Amygdala (tissue), 56 donors: ENCODE data around the gene VSIR.

Experiments used
- DNase-seq, 56 donors: peaks; one replicate each; lab custom pipeline; 2025; lab: John Stamatoyannopoulos, UW

Gene VSIR

DNA sequence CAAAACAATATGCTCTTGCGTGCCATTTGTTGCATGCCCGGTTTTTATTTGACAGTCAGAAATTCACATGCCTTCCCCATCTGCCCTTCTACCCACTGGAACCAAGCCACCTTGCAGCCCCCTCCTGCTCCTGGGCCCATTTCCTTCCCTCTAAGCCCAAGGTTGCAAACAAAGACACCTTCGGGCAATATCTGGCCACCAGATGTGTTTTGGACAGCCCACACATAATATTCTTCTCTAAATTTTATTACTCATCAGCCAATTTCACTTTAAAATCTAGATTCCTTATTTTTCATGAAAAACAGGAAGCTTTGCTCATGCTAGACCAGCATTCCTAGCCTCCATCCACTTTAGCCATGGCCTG is 35.5 kb downstream of the VSIR start:
- no peak for DNase-seq

DNA sequence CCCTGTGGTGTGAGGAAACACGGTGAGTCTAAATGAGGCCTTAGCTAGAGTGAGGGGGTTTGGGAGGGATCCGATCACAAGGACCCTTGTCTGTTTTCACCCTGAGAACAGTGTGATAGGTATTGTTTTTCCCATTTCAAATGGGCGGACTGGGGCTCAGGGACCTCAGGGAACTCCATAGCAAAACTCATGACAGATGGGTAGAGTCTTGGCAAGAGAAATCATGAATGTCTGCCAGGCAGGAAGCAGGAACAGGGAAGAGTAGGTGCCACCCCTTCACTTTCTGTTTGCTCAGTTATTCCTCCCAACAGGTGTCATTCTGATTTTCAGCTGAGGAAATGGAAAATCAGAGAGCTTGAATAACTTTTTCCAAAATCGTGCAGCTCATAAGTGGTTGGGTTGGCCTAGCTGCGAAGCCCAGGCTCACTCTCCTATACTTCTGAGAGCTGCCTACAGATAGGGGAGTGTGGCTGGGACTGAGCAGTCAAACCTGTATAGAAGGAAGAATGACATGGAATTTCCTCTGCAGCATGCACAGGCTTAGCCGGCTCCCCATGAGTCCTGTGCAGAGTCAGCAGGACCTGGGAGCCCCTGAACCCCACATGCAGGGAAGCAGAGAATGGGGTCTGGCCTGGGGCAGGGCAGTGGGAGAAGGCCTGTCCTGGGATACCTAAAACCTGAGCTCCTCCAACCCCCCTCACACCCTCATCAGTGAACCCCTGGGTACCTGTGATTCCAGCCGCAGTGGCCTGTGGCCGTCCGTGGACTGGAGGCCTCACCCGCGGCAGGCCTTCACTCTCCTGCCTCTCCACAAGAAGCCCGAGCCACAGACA is 36.1 kb downstream of the VSIR start:
- DNase-seq = no peak

DNA sequence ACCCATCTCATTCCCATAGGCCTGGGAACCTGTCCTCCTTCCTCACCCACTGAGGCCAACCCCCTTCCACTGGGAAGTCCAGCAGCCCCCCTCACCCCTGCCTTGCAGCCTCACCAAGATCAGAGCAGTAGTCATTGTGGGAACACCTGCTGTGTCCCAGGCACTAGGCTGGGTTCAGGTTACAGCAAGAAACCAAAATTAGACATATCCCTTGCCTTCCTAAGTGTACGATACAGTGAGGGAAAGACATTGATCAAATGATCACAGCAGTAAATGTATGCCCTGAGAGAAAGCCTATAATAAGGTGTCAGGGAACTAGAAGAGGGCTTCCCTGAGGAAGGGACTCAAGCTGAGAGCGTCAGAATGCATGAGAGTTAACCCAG is 36.8 kb downstream of the VSIR start:
- DNase-seq = no peak

GRCh38 chr10:71735709-71736569 is 37.4 kb downstream of the VSIR start:
- DNase-seq = no peak

DNA sequence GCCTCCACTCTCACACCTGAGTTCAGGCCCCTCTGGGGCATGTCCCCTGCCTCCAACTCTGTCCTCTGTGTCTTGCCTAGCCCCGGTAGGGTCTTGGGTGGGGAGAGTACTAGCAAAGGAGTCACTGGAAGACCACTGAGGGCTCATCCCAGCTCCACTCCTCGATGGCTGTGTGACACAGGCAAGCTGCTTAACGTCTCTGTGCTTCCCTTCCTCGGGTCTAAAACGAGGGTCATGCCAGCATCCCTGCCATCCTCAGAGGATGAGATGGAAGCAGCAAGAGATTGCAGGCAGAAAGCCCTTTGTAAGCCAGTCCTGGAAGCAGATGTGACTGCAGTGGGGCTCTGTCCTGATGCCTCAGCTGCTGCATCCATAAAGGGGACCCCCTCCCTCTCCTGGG is 38.5 kb downstream of the VSIR start:
- DNase-seq = no peak

GRCh38 chr10:71731791-71732190 is 41.5 kb downstream of the VSIR start:
- no peak for DNase-seq

DNA sequence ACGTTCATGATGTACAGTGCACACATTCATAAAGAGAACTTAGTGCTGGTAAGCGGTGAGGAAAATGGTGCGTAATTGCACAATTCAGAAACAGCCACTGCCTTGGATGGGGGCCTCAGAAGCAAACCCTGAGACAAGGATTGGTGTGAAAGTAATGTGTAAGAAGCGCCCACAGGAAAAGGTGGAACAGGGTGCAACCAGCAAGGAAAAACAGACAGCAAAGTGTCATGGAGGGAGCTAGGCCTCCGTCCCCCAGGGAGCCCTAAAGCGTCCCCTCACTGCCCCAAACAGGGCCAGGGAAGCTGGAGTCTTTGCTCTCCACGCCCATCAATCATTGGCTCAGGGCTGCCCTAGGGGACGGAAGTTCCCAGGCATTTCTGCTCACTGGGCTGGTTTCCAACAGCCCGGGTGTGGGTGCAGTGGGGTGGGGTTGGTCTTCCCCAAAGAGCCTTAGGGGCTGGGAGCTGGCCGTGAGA is 44.1 kb downstream of the VSIR start:
- DNase-seq = peak in 3 of 56 donors; percentile 18 to 27 (median 23)

DNA sequence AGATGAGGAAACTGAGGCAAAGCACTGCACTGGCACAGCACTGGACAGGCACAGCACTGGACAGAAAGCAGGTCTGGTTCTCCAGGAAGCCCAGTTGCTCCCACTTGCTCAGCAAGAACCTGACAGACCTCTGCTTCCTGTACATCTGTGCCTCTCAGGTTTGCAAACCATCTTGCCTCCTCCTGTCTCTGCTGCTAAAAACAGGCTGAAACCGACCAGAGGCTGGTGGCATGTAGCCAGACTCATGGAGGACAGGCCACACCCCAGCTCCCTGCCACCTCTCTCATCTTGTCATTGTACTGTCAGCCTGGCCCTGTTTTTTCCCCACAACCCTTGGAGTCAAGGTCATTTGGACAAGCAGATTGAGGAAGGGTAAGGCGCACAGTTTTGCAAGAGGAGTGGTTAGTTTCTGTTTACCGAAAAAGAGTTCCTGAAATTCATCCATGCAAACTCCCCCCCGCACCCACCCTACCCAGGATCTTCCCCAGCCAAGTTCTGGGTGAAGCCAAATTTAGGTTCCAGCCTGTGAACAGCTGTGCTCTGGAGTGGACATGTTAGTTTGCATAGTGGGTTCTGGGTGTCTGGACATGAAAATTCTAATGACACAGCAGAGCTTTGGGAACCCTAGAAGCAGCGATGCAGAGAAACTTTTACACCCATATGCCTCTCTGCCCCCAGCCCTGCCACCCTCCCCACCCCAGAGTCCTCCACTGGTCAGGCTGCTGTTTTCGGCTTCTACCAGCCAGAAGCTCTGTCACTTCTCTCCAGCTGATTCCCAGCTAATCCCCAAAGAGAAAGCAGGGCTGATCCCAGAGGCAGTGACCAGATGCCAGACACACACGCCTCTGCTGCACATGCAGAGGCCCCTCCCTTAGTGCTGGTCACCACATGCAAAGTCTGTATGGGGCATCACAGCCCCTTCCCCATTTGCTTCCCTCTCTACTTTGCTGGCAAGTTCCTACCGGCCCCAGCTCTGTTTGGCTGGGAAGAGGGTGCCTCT is 45.3 kb downstream of the VSIR start:
- peak in 5 of 56 donors; percentile 27 to 47 (median 38) for DNase-seq

DNA sequence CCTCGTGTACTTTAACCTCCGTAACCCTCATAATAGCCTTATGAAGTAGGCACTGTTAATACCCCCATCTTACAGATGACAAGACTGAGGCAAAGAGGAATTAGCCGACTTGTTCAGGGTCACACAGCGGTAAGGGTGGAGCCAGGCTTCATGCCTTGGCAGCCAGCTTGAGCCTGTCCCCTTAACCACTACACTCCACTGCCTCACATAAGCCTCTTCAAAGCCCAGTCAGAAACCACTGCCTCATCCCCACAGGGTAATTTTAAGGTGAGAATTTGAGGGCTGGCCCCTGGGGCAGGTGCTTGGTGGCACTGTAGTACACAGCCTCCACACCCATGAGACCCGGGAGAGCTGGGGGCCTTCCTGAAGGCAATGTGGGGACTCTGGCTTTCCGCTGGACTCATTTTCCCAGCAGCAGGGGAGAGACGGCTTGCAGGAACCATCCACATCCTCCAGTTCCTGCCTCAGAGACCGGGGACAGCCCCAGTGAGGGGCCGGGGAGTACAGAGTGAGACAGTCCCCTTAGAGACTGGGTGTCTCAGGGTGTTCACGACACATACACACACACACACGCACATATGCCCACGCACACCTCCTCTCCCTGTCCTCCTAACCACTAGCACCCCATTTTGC is 46.1 kb downstream of the VSIR start:
- no peak for DNase-seq

DNA sequence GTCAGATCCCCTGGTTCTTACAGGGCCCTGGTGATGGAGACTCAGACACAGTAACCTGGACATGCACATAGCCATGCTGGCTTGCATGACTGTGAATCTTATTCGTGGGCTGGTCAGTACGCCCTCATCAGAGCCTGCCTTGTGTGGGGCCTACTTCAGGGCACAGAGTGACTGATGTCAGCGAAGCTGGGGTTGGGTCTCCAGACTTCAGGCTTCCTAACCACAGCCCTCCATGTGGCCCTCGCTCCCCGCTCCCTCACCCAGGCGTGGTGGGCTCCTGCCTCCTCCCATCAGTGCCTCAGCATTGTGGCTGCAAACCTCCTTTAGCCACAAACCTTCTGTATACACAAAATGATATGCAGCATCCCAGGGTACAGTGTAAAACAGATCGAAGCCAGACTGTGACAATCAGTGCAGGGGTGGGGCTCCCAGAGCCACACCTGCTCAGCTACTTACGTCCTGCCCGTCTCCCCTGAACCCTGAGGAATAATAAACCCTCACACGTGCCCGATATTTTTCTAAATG is 46.7 kb downstream of the VSIR start:
- DNase-seq = no peak

DNA sequence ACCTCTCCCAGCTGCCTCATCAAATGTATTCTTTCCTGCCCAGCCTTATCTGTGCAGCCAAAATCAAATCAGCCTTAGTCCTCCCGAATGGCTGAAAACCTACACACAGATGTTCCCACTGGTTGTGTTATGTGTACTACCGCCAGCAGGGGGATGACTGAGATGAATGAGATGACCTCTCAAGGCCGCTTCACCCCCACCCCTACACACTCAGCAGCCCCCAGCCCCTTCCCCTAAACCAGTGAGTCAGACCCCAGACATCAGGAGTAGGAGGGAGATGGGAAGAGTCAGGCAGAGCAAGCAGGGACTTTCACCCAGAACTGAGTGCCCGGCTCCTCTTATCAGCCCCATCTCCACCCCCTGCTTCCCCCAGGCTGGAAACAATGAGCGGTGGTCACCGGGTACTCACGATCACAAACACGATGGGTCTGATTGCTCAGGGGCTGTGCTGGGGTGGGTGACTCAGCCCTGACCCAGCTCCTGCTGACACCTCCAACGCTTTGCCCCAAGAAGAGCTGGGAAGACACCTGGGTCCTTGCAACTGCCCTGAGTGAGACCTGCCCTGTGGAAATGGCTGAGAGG is 47.2 kb downstream of the VSIR start:
- DNase-seq = no peak

- DNase-seq = no peak
These were observed 48.1 kb downstream of the VSIR start for GRCh38 chr10:71725249-71725648.

DNA sequence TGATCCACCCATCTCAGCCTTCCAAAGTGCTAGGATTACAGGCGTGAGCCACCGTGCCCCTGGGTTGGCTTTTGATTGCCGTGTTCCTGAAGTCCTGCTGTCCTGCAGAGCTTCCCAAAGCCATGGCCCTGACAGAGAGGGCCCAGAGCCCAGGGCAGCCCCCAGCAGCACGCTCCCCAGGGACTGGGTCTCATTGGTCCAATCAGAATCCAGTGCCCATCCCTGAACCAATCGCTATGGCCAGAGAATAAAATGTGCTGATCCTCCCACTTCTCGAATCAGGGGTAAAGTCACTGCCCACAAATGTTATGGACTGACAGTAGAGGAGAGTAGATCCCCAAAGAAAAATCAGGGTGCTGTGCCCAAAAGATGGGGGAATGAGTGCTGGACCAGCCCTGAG is 48.8 kb downstream of the VSIR start:
- DNase-seq = no peak

DNA sequence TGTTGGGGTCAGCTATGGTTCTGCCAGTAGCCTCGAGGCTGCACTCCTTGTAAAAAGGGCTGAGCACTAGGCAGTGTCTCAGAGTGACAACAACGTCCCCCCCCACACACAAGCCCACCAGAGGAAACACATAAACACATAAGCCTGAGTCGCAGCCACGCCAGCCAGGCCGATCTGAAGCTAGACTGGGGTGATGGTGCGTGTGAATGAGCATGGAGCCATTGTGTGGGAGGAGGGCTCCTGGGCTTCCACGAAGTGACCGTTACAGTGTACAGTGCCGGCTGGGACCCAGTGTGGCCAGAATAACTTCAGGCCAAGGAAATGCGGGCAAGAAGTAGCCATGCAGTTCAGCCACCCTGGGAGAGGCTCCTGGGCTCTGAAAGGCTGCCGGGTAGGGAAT is 50.0 kb downstream of the VSIR start:
- DNase-seq = no peak

- no peak for DNase-seq
These were observed 50.5 kb downstream of the VSIR start for GRCh38 chr10:71722849-71723248.

DNA sequence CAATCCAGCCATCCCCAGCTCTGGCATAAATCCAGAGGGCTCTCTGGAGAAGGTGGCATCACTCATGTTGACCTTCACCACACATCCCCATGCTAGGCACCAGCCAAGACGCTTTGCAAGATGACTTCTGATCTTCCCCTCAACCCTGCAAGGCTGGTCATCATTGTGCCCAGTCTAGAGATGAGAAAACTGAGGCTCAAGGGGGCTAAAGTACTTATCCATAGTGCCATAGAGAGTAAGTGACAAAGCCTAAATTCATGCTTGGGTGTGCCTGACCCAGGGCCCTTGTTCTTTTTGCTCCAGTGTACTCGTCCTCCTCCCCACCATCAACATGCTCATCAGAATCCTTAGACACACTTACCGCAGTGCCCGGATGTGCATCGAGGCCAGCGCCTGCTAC is 52.0 kb downstream of the VSIR start:
- no peak for DNase-seq

GRCh38 chr10:71720288-71720687 is 53.0 kb downstream of the VSIR start:
- DNase-seq = peak in 4 of 56 donors; percentile 7 to 50 (median 44)

- DNase-seq = peak in 7 of 56 donors; percentile 20 to 69 (median 50)
These were observed 53.7 kb downstream of the VSIR start, which contains the start of gene C10orf105 for GRCh38 chr10:71719464-71720201. TSS of gene C10orf105 (minus strand) at chr10:71719778. CDS start at chr10:71716337, 3,441 bp downstream.
